ENCODE measurements around the gene POLG2.
"Not testable (repeated sequence)": the region's sequence is repeated elsewhere in the genome, so short reads cannot be mapped to it uniquely, and the experiment has no call there.

The POLG2 gene

DNA sequence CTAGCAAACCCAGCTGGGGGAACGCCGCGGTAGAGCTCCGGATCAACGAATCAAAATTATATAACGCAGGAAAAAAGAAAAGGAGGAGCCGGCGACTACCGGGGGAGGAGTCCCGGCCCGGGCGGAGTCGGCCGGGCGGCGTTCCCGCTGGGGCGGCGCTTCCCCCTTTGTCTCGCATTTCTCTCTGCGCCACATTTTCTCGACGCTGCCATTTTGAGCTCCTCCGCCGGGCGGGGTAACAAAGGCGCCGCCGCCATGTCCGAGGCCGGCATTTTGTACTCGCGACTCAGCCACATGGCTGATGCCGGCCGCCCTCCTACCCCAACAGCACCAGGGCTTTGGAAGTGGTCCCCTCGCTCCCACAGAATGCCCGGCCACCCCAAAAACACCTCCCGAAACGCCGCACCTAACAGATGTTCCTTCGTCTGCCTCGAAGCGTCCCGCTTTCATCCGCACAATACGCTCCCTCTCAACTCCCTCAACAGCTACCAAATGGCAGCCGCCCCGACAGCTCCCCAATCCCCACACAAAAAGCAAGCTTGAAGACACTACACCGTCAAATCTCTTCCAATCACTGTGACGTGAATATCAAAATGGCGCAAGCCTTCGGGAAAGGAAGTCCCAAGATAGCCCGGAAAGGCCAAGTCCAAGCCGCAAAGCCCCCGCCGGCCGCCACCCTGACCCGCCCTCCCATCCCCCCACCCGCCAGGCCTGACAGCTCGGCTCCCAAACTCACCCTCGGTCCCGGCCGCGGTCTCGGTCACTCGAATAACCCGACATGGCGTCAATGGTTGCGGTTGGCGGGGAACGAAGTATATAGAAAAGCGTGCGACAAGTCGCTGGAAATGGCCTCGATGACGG lies 8.7 kb upstream of the POLG2 start:
- DNase-seq (ENCODE audit: low spot score) = peak; percentile 86

DNA sequence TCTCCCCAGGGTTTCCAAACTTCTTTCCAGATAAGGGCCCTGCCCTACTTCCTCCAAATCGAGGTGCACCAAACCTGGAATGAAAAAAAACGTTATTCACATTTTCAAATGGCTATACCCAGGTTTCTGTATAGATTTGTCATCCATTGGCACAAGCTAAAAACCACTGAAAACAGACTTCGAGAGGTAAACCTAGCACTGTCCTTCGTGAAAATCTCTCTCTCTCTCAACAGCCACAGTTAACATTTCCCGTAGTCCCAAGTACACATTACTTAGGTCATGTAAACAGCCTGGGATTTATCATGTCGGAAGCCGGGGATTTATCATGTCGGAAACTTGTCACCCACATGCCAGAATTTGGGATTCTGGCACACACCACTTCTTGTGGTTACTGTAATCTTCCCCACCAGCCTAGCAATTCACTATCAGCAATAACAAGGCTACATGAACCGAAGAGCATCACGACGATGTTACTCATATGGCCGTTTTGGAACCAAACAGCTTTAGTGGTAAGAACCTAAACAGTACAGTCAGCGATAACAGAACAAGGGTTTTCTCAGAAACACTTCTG lies 8.0 kb upstream of the POLG2 start:
- DNase-seq (ENCODE audit: low spot score) = no peak

DNA sequence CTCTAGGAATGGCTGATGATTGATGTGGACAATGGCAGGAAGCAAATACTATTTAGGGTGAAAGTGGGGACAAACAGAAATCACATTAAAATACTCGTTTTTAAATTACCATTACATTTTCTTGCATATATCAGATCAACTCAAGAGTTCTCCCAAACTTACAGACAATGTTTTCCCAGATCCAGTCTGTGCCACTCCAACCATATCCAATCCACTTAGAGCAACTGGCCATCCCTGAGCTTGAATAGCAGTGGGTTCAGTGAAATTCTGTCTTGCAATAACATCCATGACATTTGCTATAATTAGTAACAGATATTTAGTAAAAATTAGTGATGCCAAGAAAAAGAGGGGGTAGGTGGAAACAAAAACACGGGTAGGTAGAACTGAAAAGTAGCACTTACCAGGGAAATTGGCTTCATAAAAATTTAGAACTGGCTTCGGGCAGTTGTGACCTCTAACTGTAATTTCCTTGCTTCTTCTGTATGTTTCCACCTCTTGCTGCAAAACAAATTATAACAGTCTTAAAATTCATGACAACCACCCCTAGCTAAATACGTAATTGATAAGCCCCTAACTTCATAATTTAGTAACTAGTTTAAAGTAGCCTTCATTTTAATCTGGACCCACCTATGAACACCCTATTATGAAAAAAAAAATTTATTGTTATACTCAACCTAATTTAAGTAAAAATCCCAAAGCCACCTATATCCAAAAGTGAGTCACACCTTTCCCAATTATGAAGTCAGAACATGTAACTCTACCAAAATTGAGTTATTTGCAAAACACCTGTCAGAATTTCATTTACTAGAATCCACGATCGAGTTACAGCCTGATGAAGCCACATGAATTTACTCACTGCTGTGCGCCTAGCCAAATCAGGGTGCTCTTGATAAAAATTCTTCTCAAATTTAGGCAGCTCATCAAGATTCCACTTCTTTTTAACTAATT lies 7.2 kb upstream of the POLG2 start:
- DNase-seq (ENCODE audit: low spot score) = no peak

DNA sequence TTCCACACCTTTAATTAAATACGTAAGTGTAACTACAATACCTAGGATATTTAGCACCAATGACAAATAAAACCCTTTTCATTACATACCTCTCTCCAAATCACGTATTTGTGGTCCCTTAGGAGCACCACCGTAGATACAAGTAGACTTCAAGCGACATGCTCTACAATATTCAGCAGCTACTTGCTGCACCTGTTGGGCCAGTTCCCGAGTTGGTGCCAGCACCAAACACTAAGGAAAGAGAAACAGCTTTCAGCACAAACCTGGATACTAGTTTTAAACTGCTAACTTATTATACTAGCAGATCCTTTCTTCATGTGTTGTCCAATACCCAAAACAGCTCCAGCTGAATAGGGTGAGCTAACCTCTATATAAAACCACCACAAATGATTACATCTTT lies 6.5 kb upstream of the POLG2 start:
- no peak for DNase-seq (ENCODE audit: low spot score)

GRCh38 chr17:64502809-64503208 lies 6.0 kb upstream of the POLG2 start:
- DNase-seq (ENCODE audit: low spot score) = no peak

GRCh38 chr17:64502021-64502420 lies 5.2 kb upstream of the POLG2 start:
- DNase-seq (ENCODE audit: low spot score) = no peak

GRCh38 chr17:64500862-64501765 lies 4.3 kb upstream of the POLG2 start:
- DNase-seq (ENCODE audit: low spot score) = no peak

DNA sequence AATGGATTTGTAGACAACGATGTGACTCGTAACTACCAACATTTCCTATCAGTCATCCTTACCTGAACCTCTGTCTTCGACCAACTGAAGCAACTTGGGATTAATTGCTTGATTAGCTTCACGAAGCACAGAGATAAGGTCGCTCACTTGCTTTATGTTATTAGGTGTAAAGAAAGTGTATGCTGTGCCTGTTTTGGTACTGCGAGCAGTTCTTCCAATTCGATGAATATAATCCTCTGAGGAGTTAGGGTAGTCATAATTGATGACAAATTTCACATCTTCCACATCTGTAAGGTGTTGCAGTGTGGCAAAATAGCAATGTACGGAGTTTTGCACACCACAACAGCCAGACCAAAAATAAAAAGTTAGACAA lies 3.6 kb upstream of the POLG2 start:
- DNase-seq (ENCODE audit: low spot score) = no peak

GRCh38 chr17:64499805-64500486 lies 3.1 kb upstream of the POLG2 start:
- DNase-seq (ENCODE audit: low spot score) = no peak

DNA sequence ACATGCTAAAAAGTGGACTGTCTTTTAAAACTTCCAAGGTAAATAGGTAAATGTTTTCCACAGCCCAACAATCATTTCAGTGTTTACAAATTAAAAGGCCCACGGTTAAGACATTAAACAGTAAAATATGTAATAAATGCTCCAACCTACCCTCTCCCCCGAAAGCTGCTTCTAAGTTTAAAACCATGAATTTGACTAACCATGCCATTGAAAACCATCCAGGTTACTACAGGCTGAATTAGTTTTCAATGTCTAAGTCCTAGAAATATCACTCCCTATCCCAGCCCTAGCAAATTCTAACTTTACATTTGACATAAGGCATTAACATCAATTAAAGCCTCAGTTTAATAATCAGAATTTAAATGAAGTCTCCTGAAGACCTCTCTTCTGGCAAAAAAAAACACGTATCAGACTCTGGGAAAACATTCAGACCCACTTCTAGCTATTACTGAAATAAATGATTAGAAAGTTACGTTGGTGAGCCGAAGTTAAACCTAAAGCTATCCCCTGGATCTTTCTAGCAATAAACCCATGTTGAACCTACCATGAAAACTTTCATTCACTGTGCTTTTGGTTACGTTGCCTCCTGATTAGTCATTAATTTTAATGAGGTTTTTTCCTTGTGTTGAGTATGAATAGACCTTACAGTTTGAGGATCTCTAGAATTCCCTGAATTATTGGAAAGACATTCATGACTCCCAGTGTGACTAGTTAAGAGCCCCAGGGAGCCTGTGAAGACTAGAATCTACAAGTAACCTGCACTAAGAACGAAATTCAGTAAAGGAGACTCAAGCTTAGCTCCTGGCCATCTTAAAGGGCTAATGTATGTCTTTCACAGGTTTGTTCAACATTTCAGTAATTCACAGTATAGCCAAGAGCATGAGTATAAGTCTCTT lies 1.7 kb upstream of the POLG2 start:
- DNase-seq (ENCODE audit: low spot score) = no peak

- no peak for DNase-seq (ENCODE audit: low spot score)
These were observed 746 bp upstream of the POLG2 start for GRCh38 chr17:64497565-64498035.

DNA sequence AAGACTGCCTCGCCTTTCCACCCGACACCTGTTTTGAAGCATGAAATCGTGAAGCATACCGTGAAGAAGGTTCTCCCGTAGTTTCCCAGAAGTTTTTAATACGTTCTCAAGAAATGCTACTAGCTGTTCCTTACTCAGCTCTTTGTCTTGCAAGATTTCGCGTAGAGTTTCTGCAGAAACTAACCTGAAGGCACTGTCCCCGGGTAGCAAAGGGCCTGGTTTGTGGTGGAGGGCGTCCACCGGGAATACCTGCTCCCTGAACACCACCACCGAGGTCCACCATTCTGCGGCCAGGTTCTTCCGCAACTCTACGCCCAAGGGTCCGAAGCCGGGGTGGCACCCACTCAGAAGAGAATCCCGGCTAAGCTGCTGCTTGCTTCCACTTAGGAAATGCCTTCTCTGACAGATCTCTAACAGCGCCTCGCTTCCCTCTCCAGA lies 487 bp downstream of the POLG2 start:
- no peak for DNase-seq (ENCODE audit: low spot score)

DNA sequence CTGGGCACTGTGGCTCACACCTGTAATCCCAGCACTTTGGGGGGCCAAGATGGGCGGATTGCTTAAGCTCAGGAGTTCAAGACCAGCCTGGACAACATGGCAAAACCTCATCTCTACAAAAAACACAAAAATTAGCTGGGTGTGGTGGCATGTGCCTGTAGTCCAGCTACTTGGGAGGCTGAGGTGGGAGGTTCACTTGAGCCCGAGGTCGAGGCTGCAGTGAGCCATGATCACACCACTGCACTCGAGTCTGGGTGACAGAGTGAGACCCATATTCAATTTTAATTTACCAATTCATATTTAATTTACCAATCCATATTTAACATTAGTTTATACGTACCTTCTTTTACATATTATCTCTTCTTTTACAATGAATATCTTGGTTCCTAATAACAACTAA lies 1.6 kb downstream of the POLG2 start:
- DNase-seq (ENCODE audit: low spot score) = not testable (repeated sequence)

GRCh38 chr17:64494121-64494520 lies 2.7 kb downstream of the POLG2 start:
- no peak for DNase-seq (ENCODE audit: low spot score)

GRCh38 chr17:64492481-64493109 lies 4.3 kb downstream of the POLG2 start:
- DNase-seq (ENCODE audit: low spot score) = peak; percentile 42

DNA sequence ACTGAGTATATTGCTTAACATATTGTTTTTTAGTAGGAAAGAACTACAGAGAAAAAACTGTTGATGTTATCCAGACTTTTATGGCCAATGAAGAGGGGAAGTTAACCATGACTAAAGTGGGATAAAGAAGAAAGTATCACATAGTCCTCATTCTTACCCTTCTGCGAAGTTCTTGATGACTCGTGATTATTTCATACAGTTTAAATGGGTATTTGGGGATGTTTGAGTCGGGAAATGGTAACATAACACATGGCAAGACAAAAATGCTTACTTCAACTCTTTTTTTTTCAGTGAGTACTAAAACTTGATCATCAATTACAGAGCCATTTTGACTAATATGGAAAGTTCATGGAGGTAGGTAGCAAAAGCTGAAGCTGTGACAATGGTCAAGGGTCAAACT lies 4.9 kb downstream of the POLG2 start:
- DNase-seq (ENCODE audit: low spot score) = no peak

DNA sequence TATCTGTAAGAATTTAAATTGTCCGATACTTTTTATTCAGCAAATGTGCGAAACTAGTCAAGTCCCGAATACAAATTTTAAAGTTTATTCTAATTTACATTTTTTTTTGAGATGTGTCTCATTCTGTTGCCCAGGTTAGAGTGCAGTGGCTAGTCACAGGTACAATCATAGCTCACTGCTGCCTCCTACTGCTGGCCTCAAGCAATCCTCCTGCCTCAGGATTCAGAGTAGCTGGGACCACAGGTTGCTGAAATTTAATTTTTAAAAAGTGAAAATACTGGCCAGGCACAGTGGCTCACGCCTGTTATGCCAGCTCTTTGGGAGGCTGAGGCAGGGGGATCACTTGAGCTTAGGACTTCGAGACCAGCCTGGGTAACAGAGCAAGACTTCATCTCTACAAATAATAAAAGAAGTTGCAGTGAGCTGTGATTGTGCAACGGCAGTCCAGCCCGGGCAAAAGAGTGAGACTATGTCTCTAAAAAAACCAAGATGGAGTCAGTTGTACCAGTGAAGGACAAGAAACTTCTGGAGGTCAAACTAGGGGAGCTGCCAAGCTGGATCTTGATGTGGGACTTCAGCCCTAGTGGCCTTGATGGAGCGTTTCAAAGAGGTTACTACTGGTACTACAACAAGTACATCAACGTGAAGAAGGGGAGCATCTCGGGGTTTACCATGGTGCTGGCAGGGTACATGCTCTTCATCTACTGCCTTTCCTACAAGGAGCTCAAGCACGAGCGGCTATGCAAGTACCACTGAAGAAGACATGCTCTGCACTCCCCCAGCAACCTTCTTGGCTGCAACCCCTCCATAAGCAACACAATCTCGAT lies 5.6 kb downstream of the POLG2 start:
- DNase-seq (ENCODE audit: low spot score) = peak; percentile 61

- no peak for DNase-seq (ENCODE audit: low spot score)
These were observed 8.6 kb downstream of the POLG2 start for GRCh38 chr17:64488301-64488700.

Data from activated CD4-positive, alpha-beta T cell treated with anti-CD3 and anti-CD28 coated beads, Interleukin-2, Interleukin-4, amounts not matched to agents 100 ng/mL and 50 ng/mL, durations not matched to agents 16 hours and 8 hours (primary cell).